HG02588 (cell line): ENCODE measurements around the gene GXYLT1.
"Not testable (repeated sequence)": the region's sequence is repeated elsewhere in the genome, so short reads cannot be mapped to it uniquely, and the experiment has no call there.

Source experiments
- ATAC-seq: cut with Tn5 transposase; IDR thresholded peaks from one replicate; pipeline ENCODE4 v1.9.1; 2021; ENCODE audit warnings: mild to moderate bottlenecking, moderate library complexity; ENCODE audit not compliant: unreplicated experiment

The GXYLT1 gene

GRCh38 chr12:42145552-42146215, 1.0 kb upstream of the GXYLT1 start:
- ATAC-seq = no peak

GRCh38 chr12:42145197-42145549, 499 bp upstream of the GXYLT1 start:
- no peak for ATAC-seq

- ATAC-seq = no peak
Measured at GRCh38 chr12:42144158-42144407, 591 bp downstream of the GXYLT1 start.

- ATAC-seq = no peak
Measured at GRCh38 chr12:42143452-42144157, 1.1 kb downstream of the GXYLT1 start.

GRCh38 chr12:42141981-42142606, 2.6 kb downstream of the GXYLT1 start:
- no peak for ATAC-seq

- ATAC-seq = no peak
Measured at GRCh38 chr12:42140901-42141300, 3.8 kb downstream of the GXYLT1 start.

GRCh38 chr12:42135259-42135814, 9.3 kb downstream of the GXYLT1 start:
- no peak for ATAC-seq

GRCh38 chr12:42130672-42131402, 13.8 kb downstream of the GXYLT1 start:
- no peak for ATAC-seq

GRCh38 chr12:42129595-42130204, 15.0 kb downstream of the GXYLT1 start:
- ATAC-seq = no peak

- ATAC-seq = no peak
Measured at GRCh38 chr12:42128888-42129287, 15.8 kb downstream of the GXYLT1 start.

- ATAC-seq = no peak
Measured at GRCh38 chr12:42128327-42128726, 16.3 kb downstream of the GXYLT1 start.

GRCh38 chr12:42126963-42127362, 17.7 kb downstream of the GXYLT1 start:
- ATAC-seq = no peak

GRCh38 chr12:42125388-42125767, 19.3 kb downstream of the GXYLT1 start:
- no peak for ATAC-seq

GRCh38 chr12:42124764-42125387, 19.8 kb downstream of the GXYLT1 start:
- ATAC-seq = no peak

- no peak for ATAC-seq
Measured at GRCh38 chr12:42119085-42119633, 25.5 kb downstream of the GXYLT1 start.

- no peak for ATAC-seq
Measured at GRCh38 chr12:42118136-42118879, 26.4 kb downstream of the GXYLT1 start.

GRCh38 chr12:42109031-42109430, 35.6 kb downstream of the GXYLT1 start:
- ATAC-seq = no peak

GRCh38 chr12:42106791-42107190, 37.9 kb downstream of the GXYLT1 start:
- ATAC-seq = not testable (repeated sequence)

- ATAC-seq = no peak
Measured at GRCh38 chr12:42104784-42105183, 39.9 kb downstream of the GXYLT1 start.

- ATAC-seq = no peak
Measured at GRCh38 chr12:42104087-42104486, 40.6 kb downstream of the GXYLT1 start.
